Measurements from ENCODE around the gene RPS2. TPM values are rescaled to one million over a fixed set of nuclear protein-coding genes. Genes with fewer than 3 reads are reported as not detected.
"Not testable (repeated sequence)": the region's sequence is repeated elsewhere in the genome, so short reads cannot be mapped to it uniquely, and the experiment has no call there.

RPS2 gene
- polyA plus RNA-seq, 1 experiment: 4,041 TPM

DNA sequence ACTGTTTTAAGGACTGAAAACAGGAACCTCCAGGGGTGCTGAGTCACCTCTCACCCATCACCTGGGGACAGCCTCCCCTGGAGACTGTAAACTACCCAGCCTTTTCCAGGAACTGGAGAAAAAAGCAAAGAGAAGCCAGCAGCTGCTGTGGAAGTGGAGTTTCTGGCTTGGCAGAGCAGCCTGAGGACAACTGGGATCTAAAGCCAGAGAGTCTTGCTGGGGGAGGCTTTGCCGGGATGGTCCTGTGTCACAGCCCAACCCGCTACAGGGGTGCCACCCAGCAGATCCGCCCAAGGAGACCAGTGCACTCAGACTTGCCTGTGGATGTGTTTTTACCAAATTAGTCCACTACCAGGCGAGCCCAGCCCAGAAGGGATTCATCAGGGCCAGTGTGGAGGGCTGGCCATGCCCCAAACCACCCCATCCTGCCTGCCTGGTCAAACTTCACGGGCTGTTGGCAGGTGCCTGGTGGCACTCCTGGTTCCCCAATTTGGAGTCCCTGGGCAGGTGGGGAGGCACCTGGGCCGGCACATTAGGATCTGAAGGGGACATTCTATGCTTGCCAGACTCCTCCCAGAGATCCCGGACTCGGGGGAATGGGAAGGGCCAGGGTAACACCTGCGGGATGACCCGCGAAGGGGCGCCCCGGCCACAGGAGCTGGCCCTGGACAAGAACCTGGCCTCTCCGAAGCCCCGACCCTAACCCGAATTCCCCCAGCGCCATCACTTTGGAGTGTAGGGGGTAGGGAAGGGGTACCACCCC, 22.4 kb downstream of the RPS2 start:
- Histone ChIP-seq H3K27me3 (ENCODE audit: control insufficient read depth, insufficient read depth, low read length) (no peaks in the 10 kb centered on the region), H3K36me3 (ENCODE audit: control insufficient read depth, insufficient read depth, low read length) (peaks cover 17% of the 10 kb centered on the region), H3K4me3 (ENCODE audit: low read depth, low read length) (peak overlapping the region; percentile 81)
- DNase-seq (ENCODE audit: low read depth): no peak
- ChIA-PET POLR2A (no interaction called here), CTCF (interaction anchor here (1.7 to 2.7 kb wide), 3 partner anchors 12 to 78 kb away, joined by 5 to 21 read pairs (median 18); no protein-coding TSS in a partner anchor)
- TF ChIP-seq CTCF (IDR thresholded peaks at IDR 0.05; ENCODE audit: insufficient read depth, low read depth, low read length): no peak

DNA sequence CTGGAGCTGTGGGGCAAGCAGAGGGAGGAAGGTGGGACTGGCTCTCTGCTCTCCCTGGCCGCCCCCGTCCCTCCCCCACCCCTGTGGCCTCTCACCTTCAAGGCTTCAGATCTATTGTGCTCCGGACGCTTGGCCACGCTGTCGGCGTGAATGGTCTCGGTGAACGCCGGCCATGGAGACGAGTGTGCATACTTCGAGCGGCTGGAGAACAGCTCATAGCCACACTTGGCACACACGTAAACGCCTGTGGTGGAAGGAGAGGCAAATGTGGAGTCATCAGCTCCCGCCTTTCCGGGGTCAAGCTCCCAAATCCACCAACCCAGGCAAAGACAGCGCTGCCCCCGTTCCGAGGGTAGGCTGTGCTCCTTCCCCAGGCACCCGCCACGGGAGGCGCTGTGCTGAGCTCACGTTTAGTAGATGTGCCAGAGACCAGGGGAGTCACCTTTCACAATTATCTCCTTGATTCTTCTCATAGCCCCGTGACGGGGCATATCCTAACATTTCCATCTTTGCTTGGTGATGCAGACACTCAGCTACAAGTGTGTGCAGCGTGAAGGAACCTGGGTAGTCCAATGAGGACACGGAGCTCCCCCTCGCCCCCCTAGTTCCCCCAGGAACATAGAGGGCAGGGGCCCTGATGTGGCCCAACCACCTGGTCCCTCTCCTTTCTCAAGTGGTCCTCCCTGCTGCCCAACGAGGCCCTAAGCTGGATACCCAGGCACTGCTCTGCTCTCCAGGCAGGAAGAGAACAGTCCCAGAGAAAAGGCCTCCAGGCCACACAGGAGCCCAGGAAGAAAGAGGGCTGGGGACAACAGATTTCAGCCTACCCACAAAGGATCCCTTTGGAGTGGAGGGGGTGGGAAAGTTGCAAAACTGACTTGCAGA, 23.2 kb downstream of the RPS2 start:
- ChIA-PET POLR2A (interaction anchor here (0.9 kb wide), 1 partner anchor 23 kb away, joined by 10 read pairs; the partner anchor contains the start of gene RPS2), CTCF (interaction anchor here (1.7 to 2.7 kb wide), 2 partner anchors 12 to 77 kb away, joined by 5 to 21 read pairs; no protein-coding TSS in a partner anchor)
- Histone ChIP-seq H3K27me3 (ENCODE audit: control insufficient read depth, insufficient read depth, low read length) (no peaks in the 10 kb centered on the region), H3K4me3 (ENCODE audit: low read depth, low read length) (no peak overlapping the region), H3K36me3 (ENCODE audit: control insufficient read depth, insufficient read depth, low read length) (peaks cover 19% of the 10 kb centered on the region)
- no peak for DNase-seq (ENCODE audit: low read depth)
- TF ChIP-seq CTCF (IDR thresholded peaks at IDR 0.05; ENCODE audit: insufficient read depth, low read depth, low read length): no peak

- TF ChIP-seq CTCF (IDR thresholded peaks at IDR 0.05; ENCODE audit: insufficient read depth, low read depth, low read length): no peak
- H3K4me3 ChIP-seq (ENCODE audit: low read depth, low read length): no peak overlapping the region
- CTCF ChIA-PET: interaction anchor here (1.7 to 2.7 kb wide), 2 partner anchors 11 to 76 kb away, joined by 5 to 21 read pairs; no protein-coding TSS in a partner anchor
- POLR2A ChIA-PET: interaction anchor here (0.9 kb wide), 1 partner anchor 24 kb away, joined by 10 read pairs; the partner anchor contains the start of gene RPS2
- no peaks in the 10 kb centered on the region for H3K27me3 ChIP-seq (ENCODE audit: control insufficient read depth, insufficient read depth, low read length)
- no peak for DNase-seq (ENCODE audit: low read depth)
- peaks cover 19% of the 10 kb centered on the region for H3K36me3 ChIP-seq (ENCODE audit: control insufficient read depth, insufficient read depth, low read length)
Observed at GRCh38 chr16:1940273-1941161, 24.1 kb downstream of the RPS2 start.

DNA sequence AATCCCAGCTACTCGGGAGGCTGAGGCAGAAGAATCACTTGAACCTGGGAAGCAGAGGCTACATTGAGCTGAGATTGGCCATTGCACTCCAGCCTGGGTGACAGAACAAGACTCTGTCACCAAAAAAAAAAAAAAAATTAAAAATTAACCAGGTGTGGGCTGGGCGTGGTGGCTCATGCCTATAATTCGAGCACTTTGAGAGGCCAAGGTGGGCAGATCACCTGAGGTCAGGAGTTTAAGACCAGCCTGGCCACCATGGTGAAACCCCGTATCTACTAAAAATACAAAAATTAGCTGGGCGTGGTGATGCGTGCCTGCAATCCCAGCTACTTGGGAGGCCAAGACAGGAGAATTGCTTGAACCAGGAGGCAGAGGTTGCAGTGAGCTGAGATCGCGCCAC, 24.8 kb downstream of the RPS2 start:
- H3K27me3 ChIP-seq (ENCODE audit: control insufficient read depth, insufficient read depth, low read length); POLR2A ChIA-PET; H3K4me3 ChIP-seq (ENCODE audit: low read depth, low read length); DNase-seq (ENCODE audit: low read depth): not testable (repeated sequence)
- peaks cover 19% of the 10 kb centered on the region for H3K36me3 ChIP-seq (ENCODE audit: control insufficient read depth, insufficient read depth, low read length)
- CTCF ChIA-PET: interaction anchor here (2.7 kb wide), 1 partner anchor 10 kb away, joined by 21 read pairs; no protein-coding TSS in a partner anchor

DNA sequence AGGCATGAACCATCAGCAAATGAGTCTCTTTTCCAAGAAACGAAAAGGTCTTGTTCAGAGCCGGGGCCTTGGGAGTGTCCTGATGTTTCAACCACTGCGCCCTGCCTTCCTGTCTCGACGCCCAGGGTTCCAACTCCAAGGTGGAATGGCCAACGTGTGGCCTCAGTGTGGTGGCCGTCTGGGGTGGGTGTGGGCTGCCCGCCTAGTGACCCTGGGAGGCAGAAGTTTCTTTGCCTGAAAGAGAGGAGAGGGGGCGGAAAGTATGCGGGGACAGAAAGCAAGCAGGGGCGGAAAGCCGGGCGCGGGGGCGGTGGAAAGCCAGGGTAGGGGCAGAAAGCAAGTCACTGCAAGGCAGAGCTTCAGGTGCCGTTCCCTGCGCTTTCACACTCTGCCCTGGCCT, 25.7 kb downstream of the RPS2 start:
- DNase-seq (ENCODE audit: low read depth): no peak
- no peak for TF ChIP-seq CTCF (IDR thresholded peaks at IDR 0.05; ENCODE audit: insufficient read depth, low read depth, low read length)
- H3K4me3 ChIP-seq (ENCODE audit: low read depth, low read length): no peak overlapping the region
- peaks cover 19% of the 10 kb centered on the region for H3K36me3 ChIP-seq (ENCODE audit: control insufficient read depth, insufficient read depth, low read length)
- POLR2A ChIA-PET: no interaction called here
- H3K27me3 ChIP-seq (ENCODE audit: control insufficient read depth, insufficient read depth, low read length): no peaks in the 10 kb centered on the region
- CTCF ChIA-PET: no interaction called here

All from BJ (cell line).